Caco-2 (cell line): Measurements from ENCODE around the gene TRNT1. TPM values are rescaled to one million over a fixed set of nuclear protein-coding genes. Genes with fewer than 3 reads are reported as not detected.

Source experiments
- BruUV-seq: library from RNA; stranded (reverse); fragments of 400-500 nt; replicated peaks from 2 replicates; lab custom pipeline; 2021; lab: Mats Ljungman, UMichigan
- CTCF ChIA-PET: fragments of 300-600 bp; sonication (Branson Sonifier 250); formaldehyde crosslinking; loops from one replicate; lab custom pipeline; 2022; ENCODE audit warnings: antibody characterized with exemption; lab: Charles Lee
- POLR2A ChIA-PET: fragments of 300-600 bp; sonication (Branson Sonifier 250); formaldehyde crosslinking; loops from one replicate; lab custom pipeline; 2022; ENCODE audit warnings: antibody characterized with exemption; lab: Charles Lee
- DNase-seq, 2 experiments: peaks; one replicate each; pipeline versions ENCODE4 v3.0.0 to v3.0.0-alpha.2; 2020 to 2022
- H3K27me3 ChIP-seq: replicated peaks from 2 replicates; pipeline ENCODE4 v1.6.0; 2011; ENCODE audit warnings: low read length; ENCODE audit not compliant: control insufficient read depth, insufficient read depth
- H3K36me3 ChIP-seq: 2 replicates; pipeline ENCODE4 v1.5.1; 2011; ENCODE audit warnings: low read length; ENCODE audit not compliant: control insufficient read depth, insufficient read depth
- H3K4me1 ChIP-seq: fragments of 250-450 bp; sonication (Bioruptor Pico); 2 replicates; pipeline ENCODE4 v1.5.1; 2020; ENCODE audit warnings: mild to moderate bottlenecking
- H3K4me3 ChIP-seq: 2 replicates; pipeline ENCODE4 v1.5.1; 2011; ENCODE audit warnings: low read depth, mild to moderate bottlenecking, control low read depth, low read length
- H3K9me3 ChIP-seq: fragments of 250-450 bp; sonication (Bioruptor Pico); 2 replicates; pipeline ENCODE4 v1.5.1; 2020; ENCODE audit warnings: mild to moderate bottlenecking, moderate library complexity
- H3K27ac Mint-ChIP-seq: one replicate; pipeline ENCODE4 v1.8.0; 2022; ENCODE audit warnings: mixed read lengths; ENCODE audit not compliant: unreplicated experiment
- H3K27me3 Mint-ChIP-seq: one replicate; pipeline ENCODE4 v1.8.0; 2022; ENCODE audit warnings: mixed read lengths; ENCODE audit not compliant: insufficient read depth, unreplicated experiment
- H3K36me3 Mint-ChIP-seq: one replicate; pipeline ENCODE4 v1.8.0; 2022; ENCODE audit warnings: mild to moderate bottlenecking, mixed read lengths; ENCODE audit not compliant: insufficient read depth, unreplicated experiment
- H3K4me1 Mint-ChIP-seq: one replicate; pipeline ENCODE4 v1.8.0; 2022; ENCODE audit warnings: low read depth, mixed read lengths; ENCODE audit not compliant: unreplicated experiment
- H3K4me3 Mint-ChIP-seq: one replicate; pipeline ENCODE4 v1.8.0; 2022; ENCODE audit warnings: mild to moderate bottlenecking, moderate library complexity, mixed read lengths; ENCODE audit not compliant: unreplicated experiment
- H3K9me3 Mint-ChIP-seq: one replicate; pipeline ENCODE4 v1.8.0; 2022; ENCODE audit warnings: mixed read lengths; ENCODE audit not compliant: unreplicated experiment
- intact Hi-C: fragments of 100-400 bp; cut with micrococcal nuclease; formaldehyde crosslinking; loops from one replicate; pipeline ENCODE4 v1.10.0; 2022; ENCODE audit not compliant: unreplicated experiment
- total RNA-seq: library from RNA; stranded (reverse); gene quantifications from 2 replicates; pipeline ENCODE4 v1.2.3, GENCODE V29; 2022
- TF ChIP-seq, protein P1 (sequence below), 2 experiments: fragments of 200-600 bp in 1 of 2; IDR thresholded peaks; 1 replicate in 1 of 2; 2 replicates in 1 of 2; pipeline versions ENCODE4 v1.5.1 to v1.8.0; 2011 to 2022; ENCODE audit warnings: antibody characterized with exemption in 1 of 2, control low read depth in 1 of 2, inconsistent platforms in 1 of 2, low read depth in 1 of 2, low read length in 1 of 2, mild to moderate bottlenecking in 1 of 2, moderate library complexity in 1 of 2; ENCODE audit not compliant: insufficient read depth in 1 of 2, severe bottlenecking in 1 of 2, unreplicated experiment in 1 of 2

TRNT1 gene
- total RNA-seq, 1 experiment from 2014 or later: 43.6 TPM

DNA sequence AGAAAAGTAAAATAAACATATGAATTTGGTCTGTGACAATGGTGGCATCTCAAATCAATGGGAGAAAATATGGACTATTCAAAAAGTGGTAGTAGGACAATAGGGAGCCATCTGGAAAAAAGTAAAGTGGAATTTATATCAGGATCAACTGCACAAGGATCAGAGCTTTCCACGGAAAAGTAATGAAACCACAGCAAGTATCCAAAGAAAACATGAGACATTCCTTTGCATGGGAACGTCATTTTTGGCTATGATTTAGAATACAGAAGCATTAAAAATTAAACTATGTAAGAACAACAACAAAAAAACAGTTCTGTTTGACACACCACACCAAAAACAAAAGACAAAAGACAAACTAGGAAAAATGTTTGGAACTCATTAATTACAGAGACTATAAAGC is 34.1 kb downstream of the TRNT1 start:
- Histone ChIP-seq H3K36me3 (no peaks in the 10 kb centered on the region; the same call in none of the 2 replicates), H3K27me3 (no peaks in the 10 kb centered on the region), H3K9me3 (no peaks in the 10 kb centered on the region), H3K4me1 (no peaks in the 10 kb centered on the region), H3K4me3 (no peak overlapping the region)
- BruUV-seq: no TSS peak
- no peak for DNase-seq
- no peak overlapping the region for H3K27ac Mint-ChIP-seq
- POLR2A ChIA-PET: no interaction called here
- CTCF ChIA-PET: no interaction called here
- no peak overlapping the region for H3K4me3 Mint-ChIP-seq
- H3K27me3 Mint-ChIP-seq: no peaks in the 10 kb centered on the region
- H3K9me3 Mint-ChIP-seq: no peaks in the 10 kb centered on the region
- no peaks in the 10 kb centered on the region for H3K4me1 Mint-ChIP-seq
- peaks cover 32% of the 10 kb centered on the region for H3K36me3 Mint-ChIP-seq
- intact Hi-C loops: no loop called here
- TF ChIP-seq, protein P1, sequence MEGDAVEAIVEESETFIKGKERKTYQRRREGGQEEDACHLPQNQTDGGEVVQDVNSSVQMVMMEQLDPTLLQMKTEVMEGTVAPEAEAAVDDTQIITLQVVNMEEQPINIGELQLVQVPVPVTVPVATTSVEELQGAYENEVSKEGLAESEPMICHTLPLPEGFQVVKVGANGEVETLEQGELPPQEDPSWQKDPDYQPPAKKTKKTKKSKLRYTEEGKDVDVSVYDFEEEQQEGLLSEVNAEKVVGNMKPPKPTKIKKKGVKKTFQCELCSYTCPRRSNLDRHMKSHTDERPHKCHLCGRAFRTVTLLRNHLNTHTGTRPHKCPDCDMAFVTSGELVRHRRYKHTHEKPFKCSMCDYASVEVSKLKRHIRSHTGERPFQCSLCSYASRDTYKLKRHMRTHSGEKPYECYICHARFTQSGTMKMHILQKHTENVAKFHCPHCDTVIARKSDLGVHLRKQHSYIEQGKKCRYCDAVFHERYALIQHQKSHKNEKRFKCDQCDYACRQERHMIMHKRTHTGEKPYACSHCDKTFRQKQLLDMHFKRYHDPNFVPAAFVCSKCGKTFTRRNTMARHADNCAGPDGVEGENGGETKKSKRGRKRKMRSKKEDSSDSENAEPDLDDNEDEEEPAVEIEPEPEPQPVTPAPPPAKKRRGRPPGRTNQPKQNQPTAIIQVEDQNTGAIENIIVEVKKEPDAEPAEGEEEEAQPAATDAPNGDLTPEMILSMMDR (IDR thresholded peaks at IDR 0.05; ENCODE audit: insufficient read depth in 1 of 2, low read depth in 1 of 2, low read length in 1 of 2, severe bottlenecking in 1 of 2, unreplicated experiment in 1 of 2): no peak

- no peak for DNase-seq
- CTCF ChIA-PET: no interaction called here
- no peak overlapping the region for H3K4me3 Mint-ChIP-seq
Measured at GRCh38 chr3:3165241-3165640, 38.5 kb downstream of the TRNT1 start.

DNA sequence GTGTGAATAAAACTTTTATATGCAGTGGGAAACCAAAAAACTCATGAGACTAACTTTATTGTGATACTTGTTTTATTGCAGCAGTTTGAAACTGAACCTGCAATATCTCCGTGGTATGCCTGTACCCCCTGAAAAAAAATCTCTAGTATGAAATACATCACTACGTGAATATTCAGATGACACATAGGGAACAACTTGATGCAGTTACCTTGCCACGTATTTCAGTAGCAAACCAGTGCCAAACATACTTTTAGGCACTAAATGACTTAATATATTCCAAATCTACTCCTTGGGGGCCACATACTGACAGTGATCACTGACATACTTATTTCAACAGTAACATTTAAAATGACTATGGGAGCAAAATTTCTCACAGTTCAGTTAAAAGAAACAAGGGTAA is 38.9 kb downstream of the TRNT1 start:
- Histone ChIP-seq H3K4me1 (no peaks in the 10 kb centered on the region), H3K4me3 (no peak overlapping the region), H3K36me3 (no peaks in the 10 kb centered on the region; the same call in none of the 2 replicates), H3K27me3 (no peaks in the 10 kb centered on the region), H3K9me3 (no peaks in the 10 kb centered on the region)
- Mint-ChIP-seq H3K27ac (no peak overlapping the region), H3K36me3 (peaks cover 33% of the 10 kb centered on the region), H3K4me1 (no peaks in the 10 kb centered on the region), H3K4me3 (no peak overlapping the region), H3K9me3 (no peaks in the 10 kb centered on the region), H3K27me3 (no peaks in the 10 kb centered on the region)
- TF ChIP-seq, protein P1 (IDR thresholded peaks at IDR 0.05; ENCODE audit: insufficient read depth in 1 of 2, low read depth in 1 of 2, low read length in 1 of 2, severe bottlenecking in 1 of 2, unreplicated experiment in 1 of 2): no peak
- intact Hi-C loops: no loop called here
- ChIA-PET CTCF (no interaction called here), POLR2A (no interaction called here)
- BruUV-seq: no TSS peak
- no peak for DNase-seq

More at GRCh38 chr3:3165241-3165640, 38.5 kb downstream of the TRNT1 start:
- intact Hi-C loops: no loop called here
- H3K4me3 ChIP-seq: no peak overlapping the region
- peaks cover 32% of the 10 kb centered on the region for H3K36me3 Mint-ChIP-seq
- POLR2A ChIA-PET: no interaction called here
- TF ChIP-seq, protein P1 (IDR thresholded peaks at IDR 0.05; ENCODE audit: insufficient read depth in 1 of 2, low read depth in 1 of 2, low read length in 1 of 2, severe bottlenecking in 1 of 2, unreplicated experiment in 1 of 2): no peak
- no peak overlapping the region for H3K27ac Mint-ChIP-seq
- no peaks in the 10 kb centered on the region; the same call in none of the 2 replicates for H3K36me3 ChIP-seq
- no TSS peak for BruUV-seq
- H3K27me3 Mint-ChIP-seq: no peaks in the 10 kb centered on the region
- H3K27me3 ChIP-seq: no peaks in the 10 kb centered on the region
- H3K9me3 Mint-ChIP-seq: no peaks in the 10 kb centered on the region
- H3K4me1 ChIP-seq: no peaks in the 10 kb centered on the region
- no peaks in the 10 kb centered on the region for H3K4me1 Mint-ChIP-seq
- H3K9me3 ChIP-seq: no peaks in the 10 kb centered on the region
